WTC11 (cell line): ENCODE results near the gene ZEB1. TPM values are rescaled to one million over a fixed set of nuclear protein-coding genes. Genes with fewer than 3 reads are reported as not detected.

ENCODE experiments used
- ATAC-seq: fragments of 200-7000 bp; cut with Tn5 transposase; 2 replicates; pipeline ENCODE4 v1.10.0; 2021; ENCODE audit warnings: mild to moderate bottlenecking, moderate library complexity
- CTCF ChIA-PET: fragments of 300-600 bp; sonication (Branson Sonifier 250); formaldehyde crosslinking; loops from one replicate; lab custom pipeline; 2021; ENCODE audit warnings: antibody characterized with exemption; lab: Charles Lee
- POLR2A ChIA-PET: fragments of 350-600 bp; sonication (Branson Sonifier 250); formaldehyde crosslinking; loops from one replicate; lab custom pipeline; 2021; ENCODE audit warnings: antibody characterized with exemption; lab: Charles Lee
- DNase-seq: peaks from one replicate; pipeline ENCODE4 v3.0.0; 2021; ENCODE audit warnings: low spot score
- H3K27ac Mint-ChIP-seq: 2 replicates; pipeline ENCODE4 v1.8.0; 2021; ENCODE audit warnings: mixed read lengths
- H3K27me3 Mint-ChIP-seq: 2 replicates; pipeline ENCODE4 v1.8.0; 2021; ENCODE audit warnings: low read depth, mild to moderate bottlenecking, moderate library complexity, mixed read lengths
- H3K36me3 Mint-ChIP-seq: 2 replicates; pipeline ENCODE4 v1.8.0; 2021; ENCODE audit warnings: mixed read lengths
- H3K4me1 Mint-ChIP-seq: 2 replicates; pipeline ENCODE4 v1.8.0; 2022; ENCODE audit warnings: mixed read lengths
- H3K4me3 Mint-ChIP-seq: 2 replicates; pipeline ENCODE4 v1.8.0; 2021; ENCODE audit warnings: mild to moderate bottlenecking, moderate library complexity, mixed read lengths
- H3K9me3 Mint-ChIP-seq: 2 replicates; pipeline ENCODE4 v1.8.0; 2021; ENCODE audit warnings: mixed read lengths
- ATF2 ChIP-seq: sonication (generic); formaldehyde crosslinking; IDR thresholded peaks from 2 replicates; pipeline ENCODE4 v1.8.1; 2022; ENCODE audit warnings: low read depth, missing genetic modification reagents, borderline replicate concordance
- CTCF ChIP-seq: fragments of 200-600 bp; IDR thresholded peaks from 2 replicates; pipeline ENCODE4 v1.8.0; 2022; ENCODE audit warnings: antibody characterized with exemption
- E2F5 ChIP-seq: sonication (generic); formaldehyde crosslinking; IDR thresholded peaks from 2 replicates; pipeline ENCODE4 v1.8.1; 2022; ENCODE audit warnings: mild to moderate bottlenecking, moderate library complexity, missing genetic modification reagents
- ERG ChIP-seq: fragments of 250-450 bp; sonication (Bioruptor Pico); IDR thresholded peaks from 2 replicates; pipeline ENCODE4 v1.8.0; 2021; ENCODE audit warnings: mild to moderate bottlenecking
- ESRRA ChIP-seq: sonication (generic); formaldehyde crosslinking; IDR thresholded peaks from 2 replicates; pipeline ENCODE4 v1.8.1; 2022; ENCODE audit warnings: mild to moderate bottlenecking, missing genetic modification reagents, borderline replicate concordance
- HMGXB4 ChIP-seq: sonication (generic); formaldehyde crosslinking; IDR thresholded peaks from 2 replicates; pipeline ENCODE4 v1.8.1; 2023; ENCODE audit warnings: mild to moderate bottlenecking, moderate library complexity, missing genetic modification reagents
- JUN ChIP-seq: sonication (generic); formaldehyde crosslinking; IDR thresholded peaks from 2 replicates; pipeline ENCODE4 v1.8.0; 2023; ENCODE audit warnings: mild to moderate bottlenecking, missing genetic modification reagents
- KAT7 ChIP-seq: sonication (generic); formaldehyde crosslinking; IDR thresholded peaks from 2 replicates; pipeline ENCODE4 v1.8.1; 2023; ENCODE audit warnings: missing genetic modification reagents, mild to moderate bottlenecking, borderline replicate concordance
- MXD4 ChIP-seq: fragments of 250-450 bp; sonication (Bioruptor Pico); IDR thresholded peaks from 2 replicates; pipeline ENCODE4 v1.8.0; 2021; ENCODE audit warnings: mild to moderate bottlenecking, moderate library complexity, borderline replicate concordance
- NFE2L1 ChIP-seq: sonication (generic); formaldehyde crosslinking; IDR thresholded peaks from 2 replicates; pipeline ENCODE4 v1.8.1; 2023; ENCODE audit warnings: missing genetic modification reagents
- NR1H2 ChIP-seq: sonication (generic); formaldehyde crosslinking; IDR thresholded peaks from 2 replicates; pipeline ENCODE4 v1.9.0; 2021; ENCODE audit warnings: mild to moderate bottlenecking, moderate library complexity, missing genetic modification reagents
- PREB ChIP-seq: sonication (generic); formaldehyde crosslinking; IDR thresholded peaks from 2 replicates; pipeline ENCODE4 v1.8.1; 2022; ENCODE audit warnings: mild to moderate bottlenecking, missing genetic modification reagents, moderate library complexity, borderline replicate concordance
- ZNF138 ChIP-seq: sonication (generic); formaldehyde crosslinking; conservative IDR thresholded peaks from 2 replicates; pipeline ENCODE4 v1.8.1; 2022; ENCODE audit warnings: mild to moderate bottlenecking, moderate library complexity, missing genetic modification reagents
- ZNF281 ChIP-seq: sonication (generic); formaldehyde crosslinking; IDR thresholded peaks from 2 replicates; pipeline ENCODE4 v1.8.0; 2023; ENCODE audit warnings: mild to moderate bottlenecking, missing genetic modification reagents
- ZNF425 ChIP-seq: fragments of 250-450 bp; sonication (Bioruptor Pico); conservative IDR thresholded peaks from 2 replicates; pipeline ENCODE4 v1.9.0; 2021; ENCODE audit warnings: mild to moderate bottlenecking
- total RNA-seq: library from RNA; stranded (reverse); gene quantifications from 3 replicates; pipeline ENCODE4 v1.2.3, GENCODE V29; 2021
- TF ChIP-seq, protein P1 (sequence below): fragments of 250-450 bp; sonication (Bioruptor Pico); IDR thresholded peaks from 2 replicates; pipeline ENCODE4 v2.1.2; 2022; ENCODE audit warnings: mild to moderate bottlenecking, moderate library complexity
- TF ChIP-seq, protein P2 (sequence below): sonication (generic); formaldehyde crosslinking; IDR thresholded peaks from 2 replicates; pipeline ENCODE4 v1.8.0; 2022; ENCODE audit warnings: mild to moderate bottlenecking, missing genetic modification reagents
- TF ChIP-seq, protein P3 (sequence below): sonication (generic); formaldehyde crosslinking; IDR thresholded peaks from 2 replicates; pipeline ENCODE4 v1.8.0; 2022; ENCODE audit warnings: mild to moderate bottlenecking, missing genetic modification reagents

Gene ZEB1
- total RNA-seq, 1 experiment from 2014 or later: 0.39 TPM

- no peak for TF ChIP-seq E2F5 (CRISPR knock-in tag)
- TF ChIP-seq, protein P1, sequence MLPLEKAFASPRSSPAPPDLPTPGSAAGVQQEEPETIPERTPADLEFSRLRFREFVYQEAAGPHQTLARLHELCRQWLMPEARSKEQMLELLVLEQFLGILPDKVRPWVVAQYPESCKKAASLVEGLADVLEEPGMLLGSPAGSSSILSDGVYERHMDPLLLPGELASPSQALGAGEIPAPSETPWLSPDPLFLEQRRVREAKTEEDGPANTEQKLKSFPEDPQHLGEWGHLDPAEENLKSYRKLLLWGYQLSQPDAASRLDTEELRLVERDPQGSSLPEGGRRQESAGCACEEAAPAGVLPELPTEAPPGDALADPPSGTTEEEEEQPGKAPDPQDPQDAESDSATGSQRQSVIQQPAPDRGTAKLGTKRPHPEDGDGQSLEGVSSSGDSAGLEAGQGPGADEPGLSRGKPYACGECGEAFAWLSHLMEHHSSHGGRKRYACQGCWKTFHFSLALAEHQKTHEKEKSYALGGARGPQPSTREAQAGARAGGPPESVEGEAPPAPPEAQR (CRISPR knock-in tag): no peak
- TF ChIP-seq ATF2 (CRISPR knock-in tag): no peak
- TF ChIP-seq, protein P2, sequence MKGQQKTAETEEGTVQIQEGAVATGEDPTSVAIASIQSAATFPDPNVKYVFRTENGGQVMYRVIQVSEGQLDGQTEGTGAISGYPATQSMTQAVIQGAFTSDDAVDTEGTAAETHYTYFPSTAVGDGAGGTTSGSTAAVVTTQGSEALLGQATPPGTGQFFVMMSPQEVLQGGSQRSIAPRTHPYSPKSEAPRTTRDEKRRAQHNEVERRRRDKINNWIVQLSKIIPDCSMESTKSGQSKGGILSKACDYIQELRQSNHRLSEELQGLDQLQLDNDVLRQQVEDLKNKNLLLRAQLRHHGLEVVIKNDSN (CRISPR knock-in tag): no peak
- TF ChIP-seq KAT7 (CRISPR knock-in tag): no peak
- no peak for TF ChIP-seq ESRRA (CRISPR knock-in tag)
- TF ChIP-seq ERG (CRISPR knock-in tag): no peak
- TF ChIP-seq JUN (CRISPR knock-in tag): no peak
- TF ChIP-seq ZNF281 (CRISPR knock-in tag): no peak
- TF ChIP-seq CTCF: no peak
- TF ChIP-seq MXD4 (CRISPR knock-in tag): no peak
- TF ChIP-seq ZNF138 (CRISPR knock-in tag): no peak
- TF ChIP-seq, protein P3, sequence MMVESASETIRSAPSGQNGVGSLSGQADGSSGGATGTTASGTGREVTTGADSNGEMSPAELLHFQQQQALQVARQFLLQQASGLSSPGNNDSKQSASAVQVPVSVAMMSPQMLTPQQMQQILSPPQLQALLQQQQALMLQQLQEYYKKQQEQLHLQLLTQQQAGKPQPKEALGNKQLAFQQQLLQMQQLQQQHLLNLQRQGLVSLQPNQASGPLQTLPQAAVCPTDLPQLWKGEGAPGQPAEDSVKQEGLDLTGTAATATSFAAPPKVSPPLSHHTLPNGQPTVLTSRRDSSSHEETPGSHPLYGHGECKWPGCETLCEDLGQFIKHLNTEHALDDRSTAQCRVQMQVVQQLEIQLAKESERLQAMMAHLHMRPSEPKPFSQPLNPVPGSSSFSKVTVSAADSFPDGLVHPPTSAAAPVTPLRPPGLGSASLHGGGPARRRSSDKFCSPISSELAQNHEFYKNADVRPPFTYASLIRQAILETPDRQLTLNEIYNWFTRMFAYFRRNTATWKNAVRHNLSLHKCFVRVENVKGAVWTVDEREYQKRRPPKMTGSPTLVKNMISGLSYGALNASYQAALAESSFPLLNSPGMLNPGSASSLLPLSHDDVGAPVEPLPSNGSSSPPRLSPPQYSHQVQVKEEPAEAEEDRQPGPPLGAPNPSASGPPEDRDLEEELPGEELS (CRISPR knock-in tag): no peak
- TF ChIP-seq NR1H2 (CRISPR knock-in tag): no peak
- no peak for TF ChIP-seq HMGXB4 (CRISPR knock-in tag)
- TF ChIP-seq ZNF425: no peak
- no peak for TF ChIP-seq NFE2L1
- no peak for TF ChIP-seq PREB (CRISPR knock-in tag)
- TF ChIP-seq, all 79 proteins: peak for 0
- CTCF ChIA-PET: no interaction called here
- ATAC-seq (no peak), DNase-seq (no peak)
- H3K4me3 Mint-ChIP-seq: no peak overlapping the region
- no peaks in the 10 kb centered on the region for H3K27me3 Mint-ChIP-seq
- no peak overlapping the region for H3K27ac Mint-ChIP-seq
- peaks cover 13% of the 10 kb centered on the region for H3K9me3 Mint-ChIP-seq
- H3K4me1 Mint-ChIP-seq: no peaks in the 10 kb centered on the region
- peaks cover 3% of the 10 kb centered on the region; the same call in 1 of the 2 replicates for H3K36me3 Mint-ChIP-seq
- POLR2A ChIA-PET: no interaction called here
These were observed 118.9 kb downstream of the ZEB1 start for GRCh38 chr10:31437959-31438358.
